MM.1S (cell line): ENCODE results near the gene LRCH2.

Source experiments
- DNase-seq: peaks from one replicate; pipeline ENCODE4 v3.0.0-alpha.2; 2015
- H2AFZ ChIP-seq: fragments of 300-600 bp; sonication (generic); 2 replicates; pipeline ENCODE4 v1.6.0; 2016; ENCODE audit warnings: antibody characterized with exemption, low read length
- H3F3A ChIP-seq: fragments of 300-600 bp; sonication (generic); 2 replicates; pipeline ENCODE4 v1.6.1; 2016; ENCODE audit warnings: mild to moderate bottlenecking, antibody characterized with exemption, low read length, moderate library complexity, mixed read lengths; ENCODE audit not compliant: insufficient read depth
- H3K27ac ChIP-seq: fragments of 300-600 bp; sonication (generic); 2 replicates; pipeline ENCODE4 v1.5.1; 2016; ENCODE audit warnings: mild to moderate bottlenecking, low read length
- H3K27me3 ChIP-seq: fragments of 300-600 bp; sonication (generic); replicated peaks from 2 replicates; pipeline ENCODE4 v1.6.0; 2016; ENCODE audit warnings: low read length; ENCODE audit not compliant: insufficient read depth
- H3K36me3 ChIP-seq: fragments of 300-600 bp; sonication (generic); replicated peaks from 2 replicates; pipeline ENCODE4 v1.6.1; 2016; ENCODE audit warnings: mild to moderate bottlenecking, low read length, mixed read lengths; ENCODE audit not compliant: insufficient read depth
- H3K4me1 ChIP-seq: fragments of 300-600 bp; sonication (generic); 2 replicates; pipeline ENCODE4 v1.6.1; 2016; ENCODE audit warnings: low read length, mixed read lengths
- H3K4me2 ChIP-seq: fragments of 300-600 bp; sonication (generic); 2 replicates; pipeline ENCODE4 v1.6.0; 2016; ENCODE audit warnings: low read depth, low read length
- H3K4me3 ChIP-seq: fragments of 300-600 bp; sonication (generic); 2 replicates; pipeline ENCODE4 v1.5.1; 2016; ENCODE audit warnings: low read length, mixed read lengths
- H3K79me2 ChIP-seq: fragments of 300-600 bp; sonication (generic); 2 replicates; pipeline ENCODE4 v1.6.1; 2016; ENCODE audit warnings: mixed run types, low read length, mixed read lengths
- H3K9ac ChIP-seq: fragments of 300-600 bp; sonication (generic); 2 replicates; pipeline ENCODE4 v1.6.1; 2016; ENCODE audit warnings: low read length, mixed read lengths
- H3K9me2 ChIP-seq: fragments of 300-600 bp; sonication (generic); replicated peaks from 2 replicates; pipeline ENCODE4 v1.6.1; 2016; ENCODE audit warnings: mild to moderate bottlenecking, low read length, mixed read lengths; ENCODE audit not compliant: insufficient read depth
- H3K9me3 ChIP-seq: fragments of 300-600 bp; sonication (generic); replicated peaks from 2 replicates; pipeline ENCODE4 v1.6.1; 2016; ENCODE audit warnings: mild to moderate bottlenecking, low read length, mixed read lengths; ENCODE audit not compliant: insufficient read depth
- H4K20me1 ChIP-seq: fragments of 300-600 bp; sonication (generic); 2 replicates; pipeline ENCODE4 v1.6.1; 2016; ENCODE audit warnings: mild to moderate bottlenecking, low read length, moderate library complexity, mixed read lengths; ENCODE audit not compliant: insufficient read depth
- EZH2 ChIP-seq: fragments of 300-600 bp; sonication (generic); optimal IDR thresholded peaks from 2 replicates; pipeline ENCODE3; 2017; ENCODE audit warnings: low read depth, mild to moderate bottlenecking, antibody characterized with exemption, low read length, mixed read lengths
- EZH2phosphoT487 ChIP-seq: fragments of 300-600 bp; sonication (generic); IDR thresholded peaks from 2 replicates; pipeline ENCODE4 v1.6.1; 2018; ENCODE audit warnings: antibody characterized with exemption, low read length
- TF ChIP-seq, protein P1 (sequence below): fragments of 300-600 bp; sonication (generic); IDR thresholded peaks from 2 replicates; pipeline ENCODE4 v1.5.1; 2016; ENCODE audit warnings: antibody characterized with exemption, low read length, mixed read lengths

Gene LRCH2

DNA sequence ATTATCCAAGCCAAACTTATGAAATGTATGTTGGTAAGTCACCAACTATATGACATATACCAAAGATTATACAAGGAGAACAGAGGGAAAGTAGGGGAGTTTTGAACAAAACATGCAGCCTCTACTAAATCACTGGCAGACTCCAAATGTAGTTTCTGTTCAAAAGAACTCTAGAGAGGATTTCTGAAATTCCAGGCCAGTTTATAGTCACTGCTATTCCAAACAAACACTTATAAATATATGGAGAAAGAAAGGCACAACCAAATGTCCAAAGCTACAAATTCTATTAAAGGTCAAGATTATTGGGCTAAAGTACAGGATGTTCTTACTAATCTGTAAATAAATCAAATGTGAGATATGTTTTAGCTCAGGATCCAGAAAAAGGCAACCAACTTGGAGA, 2.7 kb upstream of the LRCH2 start:
- H4K20me1 ChIP-seq: no peaks in the 10 kb centered on the region
- H3K4me3 ChIP-seq: no peak overlapping the region
- no peaks in the 10 kb centered on the region for H3K9me3 ChIP-seq
- no peaks in the 10 kb centered on the region for H3F3A ChIP-seq
- no peak overlapping the region for H3K27ac ChIP-seq
- DNase-seq: no peak
- H3K79me2 ChIP-seq: no peaks in the 10 kb centered on the region
- no peaks in the 10 kb centered on the region for H3K36me3 ChIP-seq
- H2AFZ ChIP-seq: no peak overlapping the region
- no peaks in the 10 kb centered on the region for H3K9me2 ChIP-seq
- H3K4me2 ChIP-seq: no peak overlapping the region
- no peaks in the 10 kb centered on the region for H3K4me1 ChIP-seq
- no peak overlapping the region for H3K9ac ChIP-seq
- no peaks in the 10 kb centered on the region for H3K27me3 ChIP-seq
- TF ChIP-seq, protein P1, sequence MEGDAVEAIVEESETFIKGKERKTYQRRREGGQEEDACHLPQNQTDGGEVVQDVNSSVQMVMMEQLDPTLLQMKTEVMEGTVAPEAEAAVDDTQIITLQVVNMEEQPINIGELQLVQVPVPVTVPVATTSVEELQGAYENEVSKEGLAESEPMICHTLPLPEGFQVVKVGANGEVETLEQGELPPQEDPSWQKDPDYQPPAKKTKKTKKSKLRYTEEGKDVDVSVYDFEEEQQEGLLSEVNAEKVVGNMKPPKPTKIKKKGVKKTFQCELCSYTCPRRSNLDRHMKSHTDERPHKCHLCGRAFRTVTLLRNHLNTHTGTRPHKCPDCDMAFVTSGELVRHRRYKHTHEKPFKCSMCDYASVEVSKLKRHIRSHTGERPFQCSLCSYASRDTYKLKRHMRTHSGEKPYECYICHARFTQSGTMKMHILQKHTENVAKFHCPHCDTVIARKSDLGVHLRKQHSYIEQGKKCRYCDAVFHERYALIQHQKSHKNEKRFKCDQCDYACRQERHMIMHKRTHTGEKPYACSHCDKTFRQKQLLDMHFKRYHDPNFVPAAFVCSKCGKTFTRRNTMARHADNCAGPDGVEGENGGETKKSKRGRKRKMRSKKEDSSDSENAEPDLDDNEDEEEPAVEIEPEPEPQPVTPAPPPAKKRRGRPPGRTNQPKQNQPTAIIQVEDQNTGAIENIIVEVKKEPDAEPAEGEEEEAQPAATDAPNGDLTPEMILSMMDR: no peak
- TF ChIP-seq EZH2phosphoT487 (no peak), EZH2 (no peak)

DNA sequence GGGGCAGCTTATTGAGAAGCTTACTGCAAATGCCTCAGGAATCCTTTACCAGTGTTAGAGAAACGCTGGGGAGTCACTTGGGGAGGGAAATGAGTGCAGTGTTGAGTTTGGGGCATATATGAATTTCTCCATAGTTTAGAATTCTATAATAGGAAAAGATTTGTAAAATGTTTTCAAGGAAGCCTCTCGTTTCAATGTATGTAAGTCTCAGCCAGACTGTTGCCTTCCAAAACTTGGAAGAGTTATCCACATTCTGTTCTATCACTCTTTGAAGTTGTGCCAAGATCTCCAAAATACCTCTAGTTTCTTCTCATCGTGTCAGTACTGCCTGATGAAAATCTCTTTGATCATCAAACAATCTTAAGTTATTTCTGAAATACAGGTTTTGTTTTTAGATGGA, 565 bp upstream of the LRCH2 start:
- H3K4me3 ChIP-seq: no peak overlapping the region
- no peak for DNase-seq
- no peak overlapping the region for H3K9ac ChIP-seq
- H4K20me1 ChIP-seq: no peaks in the 10 kb centered on the region
- H3K9me2 ChIP-seq: no peaks in the 10 kb centered on the region
- no peak overlapping the region for H2AFZ ChIP-seq
- H3K27ac ChIP-seq: no peak overlapping the region
- H3F3A ChIP-seq: no peaks in the 10 kb centered on the region
- no peaks in the 10 kb centered on the region for H3K9me3 ChIP-seq
- TF ChIP-seq EZH2phosphoT487: no peak
- TF ChIP-seq, protein P1: no peak
- no peak for TF ChIP-seq EZH2
- no peaks in the 10 kb centered on the region for H3K27me3 ChIP-seq
- H3K4me1 ChIP-seq: no peaks in the 10 kb centered on the region
- no peaks in the 10 kb centered on the region for H3K36me3 ChIP-seq
- H3K4me2 ChIP-seq: no peak overlapping the region
- H3K79me2 ChIP-seq: no peaks in the 10 kb centered on the region

DNA sequence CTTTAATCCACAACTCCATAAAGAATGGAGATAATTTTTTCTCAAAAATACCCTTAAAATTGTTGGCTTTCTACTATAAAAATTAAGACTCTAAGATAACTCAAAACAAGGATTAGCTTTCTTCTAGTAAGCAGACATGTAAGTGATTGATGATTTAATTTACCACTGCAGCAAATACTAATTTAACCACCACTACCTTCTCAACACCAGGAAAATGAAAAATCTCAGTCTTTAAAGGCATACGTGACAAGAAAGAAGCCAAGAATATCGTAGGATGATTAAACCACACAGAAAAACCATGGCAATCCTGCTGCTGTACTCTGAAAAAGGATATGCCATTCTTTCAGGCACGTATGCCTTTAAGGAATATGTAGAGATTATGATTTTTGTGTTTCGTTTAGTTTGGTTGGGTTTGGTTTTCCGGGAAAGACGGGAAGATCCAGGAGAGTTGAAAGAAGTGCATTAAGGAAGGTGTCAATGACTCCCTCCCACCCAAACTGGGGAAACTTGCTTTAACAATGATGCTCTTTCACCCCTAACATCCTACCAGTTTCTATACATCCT, 881 bp downstream of the LRCH2 start:
- Histone ChIP-seq H3K27me3 (no peaks in the 10 kb centered on the region), H3K9me2 (no peaks in the 10 kb centered on the region), H3K79me2 (no peaks in the 10 kb centered on the region), H3F3A (no peaks in the 10 kb centered on the region), H3K4me2 (no peak overlapping the region), H3K36me3 (no peaks in the 10 kb centered on the region), H3K4me3 (no peak overlapping the region), H3K9me3 (no peaks in the 10 kb centered on the region), H3K27ac (no peak overlapping the region), H3K9ac (no peak overlapping the region), H2AFZ (no peak overlapping the region), H3K4me1 (no peaks in the 10 kb centered on the region), H4K20me1 (no peaks in the 10 kb centered on the region)
- DNase-seq: no peak
- TF ChIP-seq EZH2 (no peak), EZH2phosphoT487 (no peak)
- TF ChIP-seq, protein P1: no peak
